Measurements from ENCODE around the gene AKAP10.
"Not testable (repeated sequence)": the region's sequence is repeated elsewhere in the genome, so short reads cannot be mapped to it uniquely, and the experiment has no call there.

Gene AKAP10

GRCh38 chr17:19867329-19868078, 110.1 kb downstream of the AKAP10 start, which contains the start of gene ULK2:
TSS of gene ULK2 (minus strand) at chr17:19867936. CDS start at chr17:19867417, 519 bp downstream.
- DNase-seq = peak in 1 of 2 experiments; percentile 58

- peak in 1 of 2 experiments; percentile 38 for DNase-seq
Observed at GRCh38 chr17:19867079-19867328, 110.6 kb downstream of the AKAP10 start.

- no peak for DNase-seq
Observed at GRCh38 chr17:19865021-19865420, 112.6 kb downstream of the AKAP10 start.

GRCh38 chr17:19860647-19861177, 116.9 kb downstream of the AKAP10 start:
- not testable (repeated sequence) for DNase-seq

- DNase-seq = no peak
Observed at GRCh38 chr17:19857640-19858039, 120.0 kb downstream of the AKAP10 start.
